Measurements from ENCODE around the gene TMEM26.

DNA sequence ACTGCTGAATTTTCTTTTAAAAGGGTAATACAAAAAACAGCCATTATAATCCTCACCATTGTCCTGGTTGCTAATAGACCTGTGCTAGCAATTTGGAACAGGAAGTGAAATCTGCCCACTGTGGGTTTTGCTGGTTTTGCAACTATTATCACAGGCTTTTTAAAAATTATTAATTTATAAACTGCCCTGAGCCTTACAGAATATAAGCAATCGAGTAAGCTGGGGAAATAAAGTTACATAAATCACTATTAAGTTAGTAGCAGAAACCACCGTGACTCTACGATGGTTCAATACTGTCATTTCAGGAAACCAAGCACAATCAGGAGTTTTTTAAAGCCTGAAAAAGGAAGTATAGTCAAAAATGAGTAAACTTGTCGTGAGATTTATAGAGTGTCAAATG lies 62.3 kb downstream of the TMEM26 start:
- TF ChIP-seq GATA2 (IDR thresholded peaks at IDR 0.05; ENCODE audit: low read depth, low read length) (no peak), GATA3 (IDR thresholded peaks at IDR 0.05; ENCODE audit: low read depth, low read length) (no peak)
